ENCODE results near the gene LIPC. TPM values are rescaled to one million over a fixed set of nuclear protein-coding genes. Genes with fewer than 3 reads are reported as not detected.

The LIPC gene
- total RNA-seq, 3 donors from 2014 or later, result 2.3 to 9.3 (median 3.4) TPM

GRCh38 chr15:58405865-58406264 lies 25.9 kb upstream of the LIPC start:
- no peak for TF ChIP-seq CTCF (IDR thresholded peaks at IDR 0.05)
- Histone ChIP-seq H3K4me3 (no peak overlapping the region), H3K9me3 (no peaks in the 10 kb centered on the region), H3K36me3 (ENCODE audit: low read depth) (no peaks in the 10 kb centered on the region), H3K4me1 (ENCODE audit: low read depth) (no peaks in the 10 kb centered on the region)
- ATAC-seq, result no peak
- intact Hi-C loops (cut with DNase I, micrococcal nuclease), result loop anchor here in 1 of 2 donors (10.0 kb wide), 1 partner anchor 381 kb away; no protein-coding TSS in a partner anchor
- DNase-seq, result no peak

GRCh38 chr15:58406811-58407210 lies 25.0 kb upstream of the LIPC start:
- no peak overlapping the region for H3K4me3 ChIP-seq
- no peaks in the 10 kb centered on the region for H3K36me3 ChIP-seq (ENCODE audit: low read depth)
- TF ChIP-seq CTCF (IDR thresholded peaks at IDR 0.05), result no peak
- ATAC-seq (no peak), DNase-seq (no peak)
- intact Hi-C loops (cut with DNase I, micrococcal nuclease), result loop anchor here in 1 of 2 donors (10.0 kb wide), 1 partner anchor 382 kb away; no protein-coding TSS in a partner anchor
- H3K4me1 ChIP-seq (ENCODE audit: low read depth), result no peaks in the 10 kb centered on the region
- H3K9me3 ChIP-seq, result no peaks in the 10 kb centered on the region

- H3K4me1 ChIP-seq (ENCODE audit: low read depth), result no peaks in the 10 kb centered on the region
- DNase-seq (no peak), ATAC-seq (no peak)
- no peak overlapping the region for H3K4me3 ChIP-seq
- no peaks in the 10 kb centered on the region for H3K9me3 ChIP-seq
- H3K36me3 ChIP-seq (ENCODE audit: low read depth), result no peaks in the 10 kb centered on the region
- intact Hi-C loops (cut with DNase I, micrococcal nuclease), result loop anchor here in 1 of 2 donors (10.0 kb wide), 1 partner anchor 383 kb away; no protein-coding TSS in a partner anchor
- TF ChIP-seq CTCF (IDR thresholded peaks at IDR 0.05), result no peak
Observed at GRCh38 chr15:58407236-58407775, 24.5 kb upstream of the LIPC start.

GRCh38 chr15:58407778-58408177 lies 24.0 kb upstream of the LIPC start:
- TF ChIP-seq CTCF (IDR thresholded peaks at IDR 0.05), result no peak
- intact Hi-C loops (cut with DNase I, micrococcal nuclease), result loop anchor here in 1 of 2 donors (10.0 kb wide), 1 partner anchor 383 kb away; no protein-coding TSS in a partner anchor
- Histone ChIP-seq H3K36me3 (ENCODE audit: low read depth) (no peaks in the 10 kb centered on the region), H3K4me3 (no peak overlapping the region), H3K9me3 (no peaks in the 10 kb centered on the region), H3K4me1 (ENCODE audit: low read depth) (no peaks in the 10 kb centered on the region)
- ATAC-seq, result no peak
- DNase-seq, result no peak

GRCh38 chr15:58409861-58410260 lies 21.9 kb upstream of the LIPC start:
- Histone ChIP-seq H3K4me1 (ENCODE audit: low read depth) (no peaks in the 10 kb centered on the region), H3K9me3 (no peaks in the 10 kb centered on the region), H3K4me3 (no peak overlapping the region), H3K36me3 (ENCODE audit: low read depth) (no peaks in the 10 kb centered on the region)
- DNase-seq (no peak), ATAC-seq (no peak)
- intact Hi-C loops (cut with DNase I, micrococcal nuclease), result loop anchor here in 1 of 2 donors (10.0 kb wide), 1 partner anchor 385 kb away; no protein-coding TSS in a partner anchor
- no peak for TF ChIP-seq CTCF (IDR thresholded peaks at IDR 0.05)
